ENCODE measurements around the gene CEP192.
"Not testable (repeated sequence)": the region's sequence is repeated elsewhere in the genome, so short reads cannot be mapped to it uniquely, and the experiment has no call there.

CEP192 gene

GRCh38 chr18:12995424-12995823 is 4.3 kb downstream of the CEP192 start:
- no peak for DNase-seq

- no peak for DNase-seq
These were observed 4.9 kb downstream of the CEP192 start for GRCh38 chr18:12995952-12996477.

- DNase-seq, result no peak
These were observed 5.6 kb downstream of the CEP192 start for GRCh38 chr18:12996661-12997292.

- not testable (repeated sequence) for DNase-seq
These were observed 6.2 kb downstream of the CEP192 start for GRCh38 chr18:12997330-12997729.

- DNase-seq, result no peak
These were observed 7.3 kb downstream of the CEP192 start for GRCh38 chr18:12998332-12999060.

- DNase-seq, result no peak
These were observed 12.3 kb downstream of the CEP192 start for GRCh38 chr18:13003466-13003896.

GRCh38 chr18:13004396-13004795 is 13.2 kb downstream of the CEP192 start:
- no peak for DNase-seq

GRCh38 chr18:13005289-13005688 is 14.1 kb downstream of the CEP192 start:
- no peak for DNase-seq

- no peak for DNase-seq
These were observed 15.5 kb downstream of the CEP192 start for GRCh38 chr18:13006531-13007247.

- DNase-seq, result no peak
These were observed 16.0 kb downstream of the CEP192 start for GRCh38 chr18:13007248-13007560.

- no peak for DNase-seq
These were observed 20.6 kb downstream of the CEP192 start for GRCh38 chr18:13011719-13012118.

GRCh38 chr18:13014232-13014631 is 23.1 kb downstream of the CEP192 start:
- DNase-seq, result no peak

- DNase-seq, result no peak
These were observed 23.7 kb downstream of the CEP192 start for GRCh38 chr18:13014818-13015217.

GRCh38 chr18:13017247-13017875 is 26.2 kb downstream of the CEP192 start:
- DNase-seq, result no peak

- no peak for DNase-seq
These were observed 27.2 kb downstream of the CEP192 start for GRCh38 chr18:13018374-13018773.

- no peak for DNase-seq
These were observed 28.1 kb downstream of the CEP192 start for GRCh38 chr18:13019301-13019700.

GRCh38 chr18:13022644-13023043 is 31.5 kb downstream of the CEP192 start:
- DNase-seq, result no peak

GRCh38 chr18:13025233-13025632 is 34.1 kb downstream of the CEP192 start:
- no peak for DNase-seq

GRCh38 chr18:13026583-13027270 is 35.6 kb downstream of the CEP192 start:
- no peak for DNase-seq

- no peak for DNase-seq
These were observed 37.7 kb downstream of the CEP192 start for GRCh38 chr18:13028869-13029268.

GRCh38 chr18:13032173-13032572 is 41.0 kb downstream of the CEP192 start:
- no peak for DNase-seq

GRCh38 chr18:13035249-13035914 is 44.2 kb downstream of the CEP192 start:
- DNase-seq, result no peak
